Measurements from ENCODE around the gene PHGDH. TPM values are rescaled to one million over a fixed set of nuclear protein-coding genes. Genes with fewer than 3 reads are reported as not detected.

Gene PHGDH
- total RNA-seq = 100 to 1,000 TPM; 422 to 439 TPM

DNA sequence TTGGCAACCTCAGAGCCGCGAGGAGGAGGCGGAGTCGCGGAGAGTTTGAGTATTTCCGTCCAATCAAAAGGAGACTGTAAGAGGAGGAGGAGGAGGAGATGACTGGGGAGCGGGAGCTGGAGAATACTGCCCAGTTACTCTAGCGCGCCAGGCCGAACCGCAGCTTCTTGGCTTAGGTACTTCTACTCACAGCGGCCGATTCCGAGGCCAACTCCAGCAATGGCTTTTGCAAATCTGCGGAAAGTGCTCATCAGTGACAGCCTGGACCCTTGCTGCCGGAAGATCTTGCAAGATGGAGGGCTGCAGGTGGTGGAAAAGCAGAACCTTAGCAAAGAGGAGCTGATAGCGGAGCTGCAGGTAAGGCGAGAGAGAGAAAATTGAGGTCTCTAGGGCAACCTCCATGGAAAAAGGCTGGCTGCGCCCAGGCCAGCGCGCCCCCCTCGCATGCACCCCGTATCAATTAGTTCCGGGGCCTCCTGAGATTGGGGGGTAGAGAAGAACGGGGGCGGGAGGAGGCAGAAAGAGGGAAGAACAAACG lies at the start of gene PHGDH:
PHGDH (plus strand) TSS at position 131 of the 538 bp plus-strand sequence; CDS start at position 220, 89 bp downstream.
- CTCF ChIA-PET = interaction anchor here (0.6 to 0.9 kb wide), 2 partner anchors 174 to 189 kb away, joined by 3 read pairs; no protein-coding TSS in a partner anchor
- H3K27ac Mint-ChIP-seq = peak within 1 kb of the TSS; percentile 84
- peak within 1 kb of the TSS; percentile 88 for H3K4me3 Mint-ChIP-seq
- H3K27me3 Mint-ChIP-seq (ENCODE audit: low read depth) = no peaks in the 10 kb centered on the region
- peaks cover 31% of the 10 kb centered on the region for H3K4me1 Mint-ChIP-seq (ENCODE audit: low read depth)
- no peaks in the 10 kb centered on the region for H3K9me3 Mint-ChIP-seq
- intact Hi-C loops (cut with micrococcal nuclease) = loop anchor here (2.0 kb wide), 3 partner anchors 33 to 571 kb away; partner anchors contain the start of genes WARS2 and ZNF697
- peaks cover 34% of the 10 kb centered on the region for H3K36me3 Mint-ChIP-seq (ENCODE audit: low read depth)
- DNase-seq = peak; percentile 85

DNA sequence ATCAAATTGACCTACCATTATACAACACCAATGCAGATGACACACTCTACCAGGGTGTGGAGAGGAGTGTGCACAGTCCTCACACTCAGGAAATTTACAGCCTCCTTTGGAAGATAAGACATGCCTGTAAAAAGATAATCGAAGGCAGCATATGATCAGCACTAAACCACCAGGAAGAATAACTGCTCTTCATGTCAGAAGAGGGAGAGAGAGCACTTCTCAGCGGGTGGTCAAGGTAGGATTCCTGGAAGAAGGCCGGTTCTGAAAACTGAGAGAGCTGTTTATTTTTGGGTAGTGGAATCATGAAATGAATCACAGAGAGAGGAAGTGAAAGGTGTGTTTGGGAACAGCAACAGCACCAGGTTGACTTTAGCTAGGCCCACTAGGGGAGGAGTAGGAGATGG lies 49.7 kb upstream of the PHGDH start:
- Mint-ChIP-seq H3K9me3 (no peaks in the 10 kb centered on the region), H3K27me3 (ENCODE audit: low read depth) (peaks cover 5% of the 10 kb centered on the region), H3K4me1 (ENCODE audit: low read depth) (no peaks in the 10 kb centered on the region), H3K4me3 (no peak overlapping the region), H3K27ac (no peak overlapping the region), H3K36me3 (ENCODE audit: low read depth) (no peaks in the 10 kb centered on the region)
- CTCF ChIA-PET = interaction anchor here (0.6 to 4.8 kb wide), 9 partner anchors 8 to 181 kb away, joined by 3 to 28 read pairs (median 4); no protein-coding TSS in a partner anchor
- intact Hi-C loops (cut with micrococcal nuclease) = no loop called here
- no peak for DNase-seq

DNA sequence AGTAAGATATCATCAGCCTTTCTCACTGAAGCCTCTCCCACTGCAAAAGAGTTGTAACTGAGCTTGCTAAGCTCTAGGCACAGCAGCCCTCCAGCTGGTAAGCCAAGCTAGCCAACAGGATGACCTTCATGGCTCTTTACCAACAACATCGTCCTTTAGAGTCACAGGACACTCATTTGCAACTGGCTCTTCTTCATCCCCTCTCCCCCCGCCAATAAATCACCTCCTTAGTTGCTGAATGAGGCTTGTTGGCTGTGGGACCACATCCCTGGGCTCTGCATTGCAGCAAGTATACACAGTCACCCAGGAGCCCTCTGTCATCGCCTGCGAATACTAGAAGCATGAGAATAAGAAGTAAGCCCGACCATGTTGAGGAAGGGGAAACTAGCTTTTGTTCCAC lies 47.7 kb upstream of the PHGDH start:
- Mint-ChIP-seq H3K27ac (no peak overlapping the region), H3K36me3 (ENCODE audit: low read depth) (no peaks in the 10 kb centered on the region), H3K4me3 (no peak overlapping the region), H3K27me3 (ENCODE audit: low read depth) (peaks cover 2% of the 10 kb centered on the region), H3K4me1 (ENCODE audit: low read depth) (no peaks in the 10 kb centered on the region), H3K9me3 (no peaks in the 10 kb centered on the region)
- CTCF ChIA-PET = interaction anchor here (1.1 to 3.2 kb wide), 3 partner anchors 11 to 54 kb away, joined by 4 to 17 read pairs (median 5); no protein-coding TSS in a partner anchor
- DNase-seq = no peak
- intact Hi-C loops (cut with micrococcal nuclease) = no loop called here

GRCh38 chr1:119667173-119667572 lies 44.6 kb upstream of the PHGDH start:
- Mint-ChIP-seq H3K9me3 (no peaks in the 10 kb centered on the region), H3K36me3 (ENCODE audit: low read depth) (no peaks in the 10 kb centered on the region), H3K4me1 (ENCODE audit: low read depth) (no peaks in the 10 kb centered on the region), H3K27me3 (ENCODE audit: low read depth) (no peaks in the 10 kb centered on the region), H3K27ac (no peak overlapping the region), H3K4me3 (no peak overlapping the region)
- CTCF ChIA-PET = interaction anchor here (0.6 to 1.4 kb wide), 6 partner anchors 8 to 319 kb away, joined by 3 to 6 read pairs (median 4); no protein-coding TSS in a partner anchor
- no peak for DNase-seq
- intact Hi-C loops (cut with micrococcal nuclease) = no loop called here

- intact Hi-C loops (cut with micrococcal nuclease) = loop anchor here (10.0 kb wide), 1 partner anchor 196 kb away; no protein-coding TSS in a partner anchor
- DNase-seq = no peak
- Mint-ChIP-seq H3K4me1 (ENCODE audit: low read depth) (peaks cover 5% of the 10 kb centered on the region), H3K27me3 (ENCODE audit: low read depth) (peaks cover 6% of the 10 kb centered on the region), H3K27ac (no peak overlapping the region), H3K36me3 (ENCODE audit: low read depth) (no peaks in the 10 kb centered on the region), H3K9me3 (no peaks in the 10 kb centered on the region), H3K4me3 (no peak overlapping the region)
- CTCF ChIA-PET = interaction anchor here (1.6 to 10.2 kb wide), 2 partner anchors 11 to 56 kb away, joined by 3 to 197 read pairs; no protein-coding TSS in a partner anchor
Observed at GRCh38 chr1:119670898-119671297, 40.8 kb upstream of the PHGDH start.

- Mint-ChIP-seq H3K4me3 (no peak overlapping the region), H3K36me3 (ENCODE audit: low read depth) (no peaks in the 10 kb centered on the region), H3K4me1 (ENCODE audit: low read depth) (peaks cover 5% of the 10 kb centered on the region), H3K27ac (no peak overlapping the region), H3K27me3 (ENCODE audit: low read depth) (peaks cover 6% of the 10 kb centered on the region), H3K9me3 (no peaks in the 10 kb centered on the region)
- CTCF ChIA-PET = interaction anchor here (1.7 to 10.2 kb wide), 5 partner anchors 8 to 124 kb away, joined by 3 to 197 read pairs (median 15); partner anchors contain the start of gene ZNF697
- no peak for DNase-seq
- intact Hi-C loops (cut with micrococcal nuclease) = loop anchor here (10.0 kb wide), 1 partner anchor 199 kb away; no protein-coding TSS in a partner anchor
Observed at GRCh38 chr1:119673171-119673940, 38.4 kb upstream of the PHGDH start.

DNA sequence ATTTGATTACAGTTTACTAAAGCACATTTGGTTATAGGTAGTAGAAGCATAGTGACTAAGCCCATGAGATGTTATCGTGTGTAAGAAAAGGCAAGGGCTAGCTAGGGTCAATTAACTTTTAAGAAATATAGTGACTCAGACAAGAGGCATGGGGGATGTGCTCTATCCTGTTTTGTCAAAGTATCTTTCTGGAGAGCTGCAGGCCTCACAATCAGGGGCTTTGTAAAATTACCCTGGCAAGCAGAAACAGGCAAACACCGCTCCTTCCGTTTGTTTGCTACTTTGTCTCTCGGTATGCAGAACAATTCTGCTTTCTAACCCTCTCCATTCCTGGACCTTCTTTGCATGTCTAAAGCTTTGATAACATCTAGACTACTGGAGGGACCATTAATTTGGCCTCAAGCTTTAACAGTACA lies 37.6 kb upstream of the PHGDH start:
- Mint-ChIP-seq H3K27ac (no peak overlapping the region), H3K4me3 (no peak overlapping the region), H3K27me3 (ENCODE audit: low read depth) (peaks cover 6% of the 10 kb centered on the region), H3K4me1 (ENCODE audit: low read depth) (peaks cover 5% of the 10 kb centered on the region), H3K36me3 (ENCODE audit: low read depth) (no peaks in the 10 kb centered on the region), H3K9me3 (no peaks in the 10 kb centered on the region)
- DNase-seq = no peak
- CTCF ChIA-PET = interaction anchor here (0.8 to 10.2 kb wide), 10 partner anchors 9 to 388 kb away, joined by 3 to 197 read pairs (median 14); partner anchors contain the start of gene ZNF697
- intact Hi-C loops (cut with micrococcal nuclease) = loop anchor here (2.0 to 10.0 kb wide), 3 partner anchors 125 to 387 kb away; no protein-coding TSS in a partner anchor

DNA sequence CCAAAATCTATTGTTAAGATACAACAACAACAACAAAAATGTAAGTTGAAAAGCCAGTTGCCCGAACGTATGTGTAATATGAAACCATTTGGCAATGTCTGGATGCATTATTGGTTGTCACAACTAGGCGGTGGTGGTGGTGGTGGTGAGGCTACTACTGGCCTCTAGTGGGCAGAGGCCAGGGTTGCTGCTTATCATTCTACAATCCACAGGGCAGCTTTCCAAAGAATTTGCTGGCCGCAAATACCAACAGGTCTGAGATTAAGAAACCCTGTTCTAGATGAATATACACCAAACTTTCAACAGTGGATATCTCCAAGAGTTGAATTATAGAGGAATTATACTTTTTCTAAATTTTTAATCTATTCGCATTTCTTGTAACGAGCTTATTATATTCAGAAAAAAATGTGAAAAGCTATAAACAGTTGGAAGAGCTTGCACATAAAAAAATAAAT lies 36.9 kb upstream of the PHGDH start:
- intact Hi-C loops (cut with micrococcal nuclease) = loop anchor here (1.0 to 10.0 kb wide), 4 partner anchors 62 to 388 kb away; no protein-coding TSS in a partner anchor
- Mint-ChIP-seq H3K36me3 (ENCODE audit: low read depth) (no peaks in the 10 kb centered on the region), H3K4me1 (ENCODE audit: low read depth) (peaks cover 5% of the 10 kb centered on the region), H3K27me3 (ENCODE audit: low read depth) (peaks cover 6% of the 10 kb centered on the region), H3K9me3 (no peaks in the 10 kb centered on the region), H3K27ac (no peak overlapping the region), H3K4me3 (no peak overlapping the region)
- CTCF ChIA-PET = interaction anchor here (0.7 to 10.2 kb wide), 16 partner anchors 8 to 389 kb away, joined by 3 to 197 read pairs (median 6); partner anchors contain the start of gene ZNF697
- DNase-seq = no peak

DNA sequence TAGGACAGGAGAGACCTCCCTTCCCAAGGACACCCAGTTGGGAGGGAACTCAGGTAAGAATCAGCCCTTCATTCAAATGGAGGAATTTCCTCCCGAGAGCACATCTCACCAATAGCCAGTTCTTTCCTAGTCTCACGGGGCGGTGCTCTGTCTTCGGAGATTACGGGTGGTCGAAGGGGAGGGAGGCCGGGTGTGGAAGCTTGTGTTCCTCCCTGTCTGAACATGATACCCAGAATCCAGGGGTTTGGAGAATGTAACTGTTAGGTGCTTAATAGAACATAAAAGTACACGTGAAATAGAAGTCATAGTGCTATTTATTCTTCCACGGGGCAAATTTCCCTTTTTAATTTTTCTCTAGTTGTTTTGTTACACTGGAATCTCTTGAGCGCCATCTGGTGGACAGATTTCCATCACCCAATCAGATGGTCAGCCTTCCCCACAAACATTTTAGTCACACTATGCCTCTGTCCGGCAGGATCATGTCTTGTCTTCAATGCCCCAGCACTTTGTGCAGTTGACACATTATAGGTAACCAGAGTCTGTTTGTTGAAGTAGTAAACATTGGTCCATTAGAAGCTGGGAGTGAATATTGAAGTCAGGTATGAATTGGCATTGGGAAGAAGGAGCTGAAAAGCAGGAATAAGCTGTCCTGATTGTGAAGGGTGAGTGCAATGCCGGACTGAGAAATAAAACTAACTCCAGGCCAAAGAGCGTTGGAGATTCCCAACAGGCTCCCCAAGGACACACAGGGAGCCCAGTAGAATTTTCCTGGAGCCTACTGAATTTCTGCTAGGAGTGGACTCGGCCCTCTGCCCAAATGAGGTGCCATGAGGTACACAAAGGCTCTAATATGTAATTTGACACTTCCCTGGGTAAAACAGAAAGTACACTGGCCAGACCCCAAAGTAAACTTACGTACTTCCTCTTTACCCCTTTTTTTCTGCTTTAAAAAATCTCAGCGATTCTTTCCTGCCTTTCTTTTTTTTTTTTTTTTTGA lies 36.1 kb upstream of the PHGDH start:
- peaks cover 5% of the 10 kb centered on the region for H3K4me1 Mint-ChIP-seq (ENCODE audit: low read depth)
- peak overlapping the region; percentile 49 for H3K4me3 Mint-ChIP-seq
- intact Hi-C loops (cut with micrococcal nuclease) = loop anchor here (1.0 to 10.0 kb wide), 4 partner anchors 62 to 389 kb away; no protein-coding TSS in a partner anchor
- no peak overlapping the region for H3K27ac Mint-ChIP-seq
- no peaks in the 10 kb centered on the region for H3K36me3 Mint-ChIP-seq (ENCODE audit: low read depth)
- CTCF ChIA-PET = interaction anchor here (0.7 to 10.2 kb wide), 22 partner anchors 8 to 400 kb away, joined by 3 to 197 read pairs (median 5); partner anchors contain the start of gene ZNF697
- DNase-seq = peak; percentile 87
- H3K9me3 Mint-ChIP-seq = no peaks in the 10 kb centered on the region
- H3K27me3 Mint-ChIP-seq (ENCODE audit: low read depth) = peaks cover 6% of the 10 kb centered on the region

GRCh38 chr1:119676571-119677206 lies 35.0 kb upstream of the PHGDH start:
- peaks cover 6% of the 10 kb centered on the region for H3K27me3 Mint-ChIP-seq (ENCODE audit: low read depth)
- CTCF ChIA-PET = interaction anchor here (1.0 to 10.2 kb wide), 9 partner anchors 10 to 77 kb away, joined by 3 to 197 read pairs (median 9); no protein-coding TSS in a partner anchor
- no peak overlapping the region for H3K4me3 Mint-ChIP-seq
- intact Hi-C loops (cut with micrococcal nuclease) = loop anchor here (10.0 kb wide), 1 partner anchor 202 kb away; no protein-coding TSS in a partner anchor
- peaks cover 5% of the 10 kb centered on the region for H3K4me1 Mint-ChIP-seq (ENCODE audit: low read depth)
- DNase-seq = no peak
- H3K27ac Mint-ChIP-seq = no peak overlapping the region
- H3K9me3 Mint-ChIP-seq = no peaks in the 10 kb centered on the region
- H3K36me3 Mint-ChIP-seq (ENCODE audit: low read depth) = no peaks in the 10 kb centered on the region
